ACHN (cell line): ENCODE data around the gene SLC8A1.

Source experiments
- DNase-seq: peaks from one replicate; pipeline ENCODE4 v3.0.0-alpha.2; 2015
- in situ Hi-C: cut with HindIII; loops from 2 replicates; pipeline ENCODE4 v1.10.0; 2017; ENCODE audit warnings: low sequenced_read_pairs, low pct_ligation_motif_present, low pct_unique_long_range_greater_than_20kb

SLC8A1 gene

GRCh38 chr2:40434731-40435271 lies 17.1 kb downstream of the SLC8A1 start:
- DNase-seq = peak; percentile 99
- in situ Hi-C loops = no loop called here

GRCh38 chr2:40433736-40434135 lies 18.2 kb downstream of the SLC8A1 start:
- in situ Hi-C loops = no loop called here
- peak; percentile 55 for DNase-seq

- no peak for DNase-seq
- in situ Hi-C loops = no loop called here
Observed at GRCh38 chr2:40432921-40433483, 18.9 kb downstream of the SLC8A1 start.

- in situ Hi-C loops = no loop called here
- no peak for DNase-seq
Observed at GRCh38 chr2:40431600-40431955, 20.3 kb downstream of the SLC8A1 start.

GRCh38 chr2:40430776-40431599 lies 20.9 kb downstream of the SLC8A1 start:
- in situ Hi-C loops = no loop called here
- DNase-seq = no peak

- in situ Hi-C loops = no loop called here
- no peak for DNase-seq
Observed at GRCh38 chr2:40428439-40428838, 23.5 kb downstream of the SLC8A1 start.

- in situ Hi-C loops = no loop called here
- DNase-seq = no peak
Observed at GRCh38 chr2:40421631-40422297, 30.1 kb downstream of the SLC8A1 start.

- no peak for DNase-seq
- in situ Hi-C loops = no loop called here
Observed at GRCh38 chr2:40420478-40420877, 31.4 kb downstream of the SLC8A1 start.

GRCh38 chr2:40419364-40419762 lies 32.5 kb downstream of the SLC8A1 start:
- no peak for DNase-seq
- in situ Hi-C loops = no loop called here

- no peak for DNase-seq
- in situ Hi-C loops = no loop called here
Observed at GRCh38 chr2:40418614-40419363, 33.1 kb downstream of the SLC8A1 start.

- in situ Hi-C loops = no loop called here
- no peak for DNase-seq
Observed at GRCh38 chr2:40416486-40416885, 35.4 kb downstream of the SLC8A1 start.

- in situ Hi-C loops = no loop called here
Observed at GRCh38 chr2:40415391-40415790, 36.5 kb downstream of the SLC8A1 start.

GRCh38 chr2:40412456-40412855 lies 39.4 kb downstream of the SLC8A1 start:
- DNase-seq = peak; percentile 71
- in situ Hi-C loops = no loop called here

More at GRCh38 chr2:40415391-40415790, 36.5 kb downstream of the SLC8A1 start:
- no peak for DNase-seq

- no peak for DNase-seq
- in situ Hi-C loops = no loop called here
Observed at GRCh38 chr2:40410695-40411094, 41.2 kb downstream of the SLC8A1 start.

GRCh38 chr2:40409734-40410133 lies 42.2 kb downstream of the SLC8A1 start:
- in situ Hi-C loops = no loop called here
- no peak for DNase-seq

- no peak for DNase-seq
- in situ Hi-C loops = no loop called here
Observed at GRCh38 chr2:40406485-40407289, 45.2 kb downstream of the SLC8A1 start.

GRCh38 chr2:40405465-40405864 lies 46.4 kb downstream of the SLC8A1 start:
- in situ Hi-C loops = no loop called here
- DNase-seq = peak; percentile 44

GRCh38 chr2:40404517-40404916 lies 47.4 kb downstream of the SLC8A1 start:
- in situ Hi-C loops = no loop called here

More at GRCh38 chr2:40404517-40404916, 47.4 kb downstream of the SLC8A1 start:
- DNase-seq = peak; percentile 54
